Activated T-cell treated with anti-CD3 and anti-CD28 coated beads, Interleukin-2, amount 50 U/mL, for 24 hours (primary cell): ENCODE data around the gene INS.
"Not testable (repeated sequence)": the region's sequence is repeated elsewhere in the genome, so short reads cannot be mapped to it uniquely, and the experiment has no call there.

Experiments
- DNase-seq: peaks from one replicate; pipeline ENCODE4 v3.0.0-alpha.2; 2020
- H3K27ac Mint-ChIP-seq: 2 replicates; pipeline ENCODE4 v1.8.0; 2020; ENCODE audit warnings: mild to moderate bottlenecking, mixed read lengths
- H3K27me3 Mint-ChIP-seq: 2 replicates; pipeline ENCODE4 v1.8.0; 2020; ENCODE audit warnings: mixed read lengths
- H3K36me3 Mint-ChIP-seq: 2 replicates; pipeline ENCODE4 v1.8.0; 2020; ENCODE audit warnings: low read depth, mixed read lengths
- H3K4me1 Mint-ChIP-seq: 2 replicates; pipeline ENCODE4 v1.8.0; 2020; ENCODE audit warnings: low read depth, mixed read lengths
- H3K4me3 Mint-ChIP-seq: 2 replicates; pipeline ENCODE4 v1.8.0; 2020; ENCODE audit warnings: mild to moderate bottlenecking, moderate library complexity, mixed read lengths
- H3K9me3 Mint-ChIP-seq: 2 replicates; pipeline ENCODE4 v1.8.0; 2020; ENCODE audit warnings: mixed read lengths

INS gene

DNA sequence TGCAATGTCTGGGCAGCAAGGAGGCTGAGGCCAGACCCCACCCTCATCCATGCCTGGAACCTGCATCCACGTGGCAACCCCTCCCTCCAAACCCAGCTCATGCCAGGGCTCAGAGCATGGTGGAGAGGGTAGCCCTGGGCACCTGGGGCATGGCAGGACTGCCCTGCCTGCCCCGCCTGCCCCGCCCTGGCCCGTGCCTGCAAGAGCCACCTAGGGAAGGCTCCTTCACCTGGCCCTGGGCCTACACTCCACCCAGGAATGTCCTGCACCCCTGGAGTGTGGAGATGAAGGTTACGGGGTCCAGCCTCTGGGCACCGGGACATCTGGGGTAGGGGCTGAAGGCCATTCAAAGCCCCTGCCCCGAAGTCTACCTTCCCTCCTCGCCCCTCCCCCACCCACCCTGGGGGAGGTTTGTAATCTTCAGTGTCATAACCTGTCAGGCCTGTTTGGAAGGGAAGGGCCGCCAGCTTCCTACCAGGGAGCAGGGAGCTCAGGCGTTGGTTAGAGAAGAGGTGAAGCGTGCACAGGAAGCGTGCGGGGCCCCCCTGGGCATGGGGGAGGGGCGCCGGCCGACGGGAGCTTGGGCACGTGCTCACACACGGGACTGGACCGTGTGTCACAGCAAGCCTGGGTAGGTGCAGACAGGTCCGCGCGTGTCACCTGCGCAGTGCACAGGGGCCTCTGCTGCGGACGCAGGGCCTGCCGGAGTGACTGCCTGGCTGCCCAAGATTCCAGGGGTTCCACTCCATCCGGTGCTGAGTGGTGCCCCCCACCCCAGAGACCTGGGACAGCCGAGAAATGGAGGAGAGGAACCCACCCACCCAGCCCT lies 41.3 kb upstream of the INS start:
- Mint-ChIP-seq H3K36me3 (no peaks in the 10 kb centered on the region), H3K27me3 (no peaks in the 10 kb centered on the region), H3K9me3 (no peaks in the 10 kb centered on the region), H3K4me3 (no peak overlapping the region), H3K27ac (no peak overlapping the region), H3K4me1 (no peaks in the 10 kb centered on the region)
- no peak for DNase-seq

DNA sequence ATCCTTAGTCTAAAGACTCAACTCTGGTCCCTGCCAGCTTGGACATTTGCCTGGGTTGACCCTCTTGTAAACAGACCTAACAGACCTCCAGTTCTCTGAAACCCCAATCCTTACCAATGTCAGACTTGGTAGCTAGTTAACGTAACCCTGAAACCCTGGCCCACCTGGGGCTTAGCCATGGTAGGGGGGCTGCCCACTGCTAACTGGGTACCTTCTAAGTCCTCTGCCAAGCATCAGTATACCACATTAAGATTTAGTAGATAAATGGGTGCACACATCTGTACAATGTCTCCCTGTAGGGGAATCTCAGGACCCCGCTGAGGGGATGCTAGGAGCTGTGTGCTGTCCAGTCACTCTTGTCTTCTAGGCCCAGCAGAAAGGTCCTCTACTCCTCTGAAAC lies 40.5 kb upstream of the INS start:
- H3K27me3 Mint-ChIP-seq, result no peaks in the 10 kb centered on the region
- H3K4me3 Mint-ChIP-seq, result no peak overlapping the region
- H3K27ac Mint-ChIP-seq, result no peak overlapping the region
- H3K9me3 Mint-ChIP-seq, result no peaks in the 10 kb centered on the region
- no peak for DNase-seq
- H3K4me1 Mint-ChIP-seq, result no peaks in the 10 kb centered on the region
- no peaks in the 10 kb centered on the region for H3K36me3 Mint-ChIP-seq

DNA sequence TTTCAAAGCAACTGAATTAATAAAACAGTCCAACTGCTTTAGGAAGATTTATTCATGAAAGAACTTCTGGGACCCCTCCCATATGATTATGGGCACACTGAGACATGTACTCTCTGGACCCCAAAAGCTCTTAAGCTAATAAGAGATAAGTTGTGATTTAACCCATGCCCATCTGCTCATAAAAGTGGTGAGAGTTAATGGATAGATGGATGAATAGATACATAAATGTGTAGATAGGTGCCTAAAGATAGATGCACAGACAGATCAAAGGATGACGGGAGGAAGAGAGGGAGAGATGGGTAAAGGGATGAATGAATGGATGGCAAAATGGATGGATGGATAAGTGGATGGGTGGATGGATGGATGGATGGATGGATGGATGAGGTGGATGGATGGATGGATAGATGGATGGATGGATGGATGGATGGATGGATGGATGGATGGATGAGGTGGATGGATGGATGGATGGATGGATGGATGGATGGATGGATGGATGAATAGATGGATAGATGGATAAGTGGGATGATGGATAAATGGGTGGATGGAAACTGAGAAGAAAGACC lies 40.0 kb upstream of the INS start:
- Mint-ChIP-seq H3K4me3 (no peak overlapping the region), H3K27ac (no peak overlapping the region), H3K36me3 (no peaks in the 10 kb centered on the region), H3K27me3 (peaks cover 4% of the 10 kb centered on the region), H3K4me1 (no peaks in the 10 kb centered on the region), H3K9me3 (no peaks in the 10 kb centered on the region)
- DNase-seq, result no peak

DNA sequence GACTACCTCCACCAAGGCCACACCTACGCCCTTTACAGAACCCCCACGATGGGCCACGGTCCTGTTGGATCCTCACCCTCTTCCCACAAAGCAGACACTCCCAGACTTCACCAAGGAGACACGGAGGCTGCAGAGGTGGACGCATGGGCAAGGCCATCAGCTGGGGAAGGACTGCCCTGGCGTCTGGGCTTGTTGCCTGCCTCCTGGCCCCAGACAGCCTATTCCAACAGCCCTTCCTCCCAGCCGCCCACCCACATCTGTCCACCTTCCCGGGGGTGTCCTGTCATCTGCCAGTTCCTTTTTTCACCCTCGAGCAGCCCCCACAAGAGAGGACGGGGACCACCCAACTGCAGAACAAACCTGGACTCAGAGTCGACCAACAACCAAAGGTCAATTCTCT lies 39.5 kb upstream of the INS start:
- no peaks in the 10 kb centered on the region for H3K36me3 Mint-ChIP-seq
- no peaks in the 10 kb centered on the region for H3K9me3 Mint-ChIP-seq
- H3K4me3 Mint-ChIP-seq, result no peak overlapping the region
- no peak overlapping the region for H3K27ac Mint-ChIP-seq
- H3K27me3 Mint-ChIP-seq, result peaks cover 4% of the 10 kb centered on the region
- H3K4me1 Mint-ChIP-seq, result no peaks in the 10 kb centered on the region
- no peak for DNase-seq

DNA sequence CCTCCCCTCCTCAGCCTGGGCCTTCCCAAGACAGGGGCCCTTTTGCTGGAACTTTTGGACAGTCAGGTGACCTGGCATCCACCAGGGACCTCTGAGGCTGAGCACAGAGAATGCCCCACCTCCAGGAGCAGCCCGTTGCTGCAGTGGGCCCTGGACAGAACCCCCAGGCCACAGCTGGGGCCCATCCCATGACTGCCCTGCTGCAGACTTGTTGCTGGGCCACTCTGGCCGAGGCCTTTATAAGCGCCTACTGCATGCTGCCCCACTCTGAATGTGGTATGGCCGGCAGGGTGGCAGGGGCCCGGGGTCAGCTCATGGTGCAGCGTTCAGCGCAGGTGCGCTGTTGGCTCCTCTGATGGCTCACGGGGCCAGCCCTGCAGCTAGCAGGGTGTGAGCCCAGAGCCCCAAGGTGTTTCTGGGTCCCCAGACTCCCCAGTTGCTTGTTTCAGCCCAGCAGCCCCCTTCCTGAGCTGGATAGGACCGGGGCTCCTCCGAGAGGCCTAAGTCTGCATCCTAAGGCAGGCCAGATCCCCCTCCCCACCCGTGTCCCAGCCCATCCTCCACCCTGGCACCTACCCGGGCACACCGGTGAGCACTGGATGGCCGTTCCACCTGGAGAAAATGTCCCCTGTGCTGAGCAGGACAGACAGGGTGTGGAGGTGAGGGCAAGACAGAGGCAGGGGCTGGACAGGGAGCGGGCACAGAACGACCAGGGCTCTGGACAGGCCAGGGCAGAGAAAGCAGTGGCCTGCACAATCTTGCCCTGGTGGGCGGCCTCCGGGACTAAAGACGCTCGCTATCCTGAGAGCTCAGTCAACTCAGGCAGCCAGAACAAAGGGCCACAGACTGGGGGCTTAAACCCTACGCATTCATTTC lies 38.7 kb upstream of the INS start:
- Mint-ChIP-seq H3K27ac (no peak overlapping the region), H3K9me3 (no peaks in the 10 kb centered on the region), H3K27me3 (peaks cover 4% of the 10 kb centered on the region), H3K4me1 (no peaks in the 10 kb centered on the region), H3K36me3 (no peaks in the 10 kb centered on the region), H3K4me3 (no peak overlapping the region)
- DNase-seq, result no peak

DNA sequence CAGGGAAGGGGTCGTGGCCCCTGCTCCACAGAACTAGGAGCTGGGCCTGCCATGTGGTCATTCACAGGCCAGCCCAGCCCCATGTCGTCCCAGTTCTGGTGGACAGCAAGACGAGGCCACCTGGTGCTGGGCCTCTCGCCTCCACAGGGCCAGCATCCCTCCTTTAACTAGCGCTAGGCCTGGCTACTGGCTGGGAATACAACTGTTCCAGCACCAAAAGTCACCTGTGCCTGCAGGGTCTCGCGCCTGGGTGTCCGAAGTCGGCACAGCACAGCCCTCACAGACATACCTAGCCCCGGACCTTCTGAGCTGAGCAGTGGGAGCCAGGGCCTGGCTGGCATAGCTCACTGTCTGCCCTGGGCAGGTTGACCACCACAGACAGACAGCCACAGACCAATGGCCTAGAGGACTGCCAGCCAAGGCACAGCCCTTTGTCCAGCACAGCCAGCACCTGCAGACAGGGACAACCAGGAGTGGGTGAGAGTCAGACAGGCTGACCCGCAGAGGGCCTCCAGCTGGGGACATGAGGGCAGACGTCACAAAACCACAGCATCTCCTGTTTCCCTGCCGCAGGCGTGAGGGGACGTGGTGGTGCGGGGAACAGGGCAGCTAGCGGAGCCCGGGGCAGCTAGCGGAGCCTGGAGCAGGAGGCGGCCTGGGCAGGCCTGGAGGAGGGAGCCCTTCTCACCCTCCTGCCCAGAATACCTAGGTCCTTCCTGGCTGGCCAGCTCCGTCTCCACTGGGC lies 37.8 kb upstream of the INS start:
- DNase-seq, result no peak
- Mint-ChIP-seq H3K27me3 (peaks cover 4% of the 10 kb centered on the region), H3K4me3 (no peak overlapping the region), H3K9me3 (no peaks in the 10 kb centered on the region), H3K4me1 (no peaks in the 10 kb centered on the region), H3K27ac (no peak overlapping the region), H3K36me3 (no peaks in the 10 kb centered on the region)

DNA sequence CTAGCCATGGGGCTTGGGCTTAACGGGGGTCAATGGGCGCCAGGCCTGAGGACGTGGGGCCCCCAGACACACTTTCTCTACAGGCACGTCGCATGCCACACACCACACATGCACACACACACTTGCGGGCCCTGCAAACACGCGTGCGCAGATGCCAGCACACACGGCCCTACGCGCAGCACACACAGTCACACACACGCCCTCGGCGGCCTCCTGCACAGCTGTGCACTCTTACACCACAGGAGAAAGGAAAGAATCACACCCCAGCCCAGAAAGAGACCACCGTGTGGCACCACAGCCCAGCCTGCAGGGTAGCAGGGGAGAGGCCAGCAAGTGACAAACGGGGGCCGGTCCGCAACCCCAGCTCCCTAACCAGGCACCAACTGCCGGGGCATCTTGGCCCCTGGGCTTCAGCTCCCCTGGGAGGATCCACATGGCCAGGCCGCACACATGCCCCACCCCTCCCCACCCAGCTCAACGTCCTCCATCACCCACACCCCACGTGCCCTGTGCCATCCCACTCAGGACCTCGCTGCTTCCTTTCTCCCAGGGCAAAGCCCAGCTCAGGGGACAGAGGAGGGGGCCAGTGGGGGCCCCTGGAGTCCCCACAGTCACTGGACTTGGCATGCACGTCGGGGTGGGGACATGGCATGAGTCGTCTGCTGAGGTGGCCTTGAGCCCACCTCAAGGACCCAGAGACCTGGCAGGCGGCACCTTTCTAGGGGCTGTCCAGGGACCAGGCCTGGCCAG lies 36.9 kb upstream of the INS start:
- H3K4me3 Mint-ChIP-seq, result no peak overlapping the region
- DNase-seq, result no peak
- H3K27ac Mint-ChIP-seq, result no peak overlapping the region
- no peaks in the 10 kb centered on the region for H3K9me3 Mint-ChIP-seq
- no peaks in the 10 kb centered on the region for H3K36me3 Mint-ChIP-seq
- peaks cover 4% of the 10 kb centered on the region for H3K27me3 Mint-ChIP-seq
- H3K4me1 Mint-ChIP-seq, result no peaks in the 10 kb centered on the region

DNA sequence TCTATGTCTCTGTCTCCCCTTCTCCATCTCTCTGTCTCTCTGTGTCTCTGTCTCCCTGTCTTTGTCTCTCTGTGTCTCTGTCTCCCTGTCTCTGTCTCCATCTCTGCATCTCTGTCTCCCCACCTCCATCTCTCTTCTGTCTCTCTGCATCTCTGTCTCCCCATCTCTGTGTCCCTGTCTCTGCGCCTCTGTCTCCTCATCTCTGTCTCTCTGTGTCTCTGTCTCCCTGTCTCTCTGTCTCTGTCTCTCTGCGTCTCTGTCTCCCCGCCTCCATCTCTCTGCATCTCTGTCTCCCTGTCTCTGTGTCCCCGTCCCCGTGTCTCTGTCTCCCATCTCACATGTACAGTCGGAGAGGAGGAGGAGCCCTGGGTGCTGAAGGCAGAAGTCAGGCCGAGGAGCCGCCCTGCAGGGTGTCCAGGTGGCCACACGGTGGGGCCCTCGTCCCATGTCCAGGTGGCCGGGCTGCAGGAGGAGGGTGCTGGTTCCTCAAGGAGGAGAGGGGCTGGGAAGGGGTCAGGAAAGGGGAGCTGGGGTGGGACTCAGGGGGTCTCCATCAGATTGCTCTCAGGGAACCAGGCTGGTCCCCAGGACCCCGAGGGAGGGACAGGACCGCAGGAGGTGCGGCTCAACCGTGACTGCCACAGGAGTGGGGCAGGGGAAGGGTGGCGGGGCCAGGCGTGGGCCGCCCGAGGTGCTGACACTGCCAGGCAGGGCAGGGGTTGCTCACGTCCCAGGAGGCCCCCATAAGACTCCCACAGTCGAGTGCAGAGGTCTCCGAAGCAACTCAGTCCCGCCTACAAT lies 36.2 kb upstream of the INS start:
- peak; percentile 83 for DNase-seq
- no peaks in the 10 kb centered on the region for H3K4me1 Mint-ChIP-seq
- no peaks in the 10 kb centered on the region for H3K9me3 Mint-ChIP-seq
- no peaks in the 10 kb centered on the region for H3K36me3 Mint-ChIP-seq
- H3K27ac Mint-ChIP-seq, result no peak overlapping the region
- H3K4me3 Mint-ChIP-seq, result no peak overlapping the region
- H3K27me3 Mint-ChIP-seq, result peaks cover 4% of the 10 kb centered on the region

DNA sequence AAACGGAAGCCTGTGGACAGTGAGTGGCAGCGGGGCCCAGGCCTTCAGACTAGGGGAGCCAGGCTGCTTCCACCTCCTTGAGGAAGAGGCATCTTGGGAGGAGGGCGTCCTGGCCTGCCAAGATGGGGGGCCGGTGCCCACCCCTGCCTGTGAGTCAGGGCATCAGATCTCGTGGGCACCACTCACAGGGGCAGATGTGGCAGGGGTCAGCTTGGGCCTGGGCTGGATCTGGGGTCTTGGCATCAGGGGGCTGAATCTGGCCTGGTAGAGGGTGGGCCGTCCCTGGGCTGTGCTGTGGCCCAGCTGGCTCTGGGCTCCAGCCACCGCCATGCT lies 34.7 kb upstream of the INS start:
- Mint-ChIP-seq H3K9me3 (no peaks in the 10 kb centered on the region), H3K27ac (no peak overlapping the region), H3K36me3 (no peaks in the 10 kb centered on the region), H3K4me3 (no peak overlapping the region), H3K4me1 (peaks cover 3% of the 10 kb centered on the region), H3K27me3 (peaks cover 7% of the 10 kb centered on the region)
- DNase-seq, result no peak

DNA sequence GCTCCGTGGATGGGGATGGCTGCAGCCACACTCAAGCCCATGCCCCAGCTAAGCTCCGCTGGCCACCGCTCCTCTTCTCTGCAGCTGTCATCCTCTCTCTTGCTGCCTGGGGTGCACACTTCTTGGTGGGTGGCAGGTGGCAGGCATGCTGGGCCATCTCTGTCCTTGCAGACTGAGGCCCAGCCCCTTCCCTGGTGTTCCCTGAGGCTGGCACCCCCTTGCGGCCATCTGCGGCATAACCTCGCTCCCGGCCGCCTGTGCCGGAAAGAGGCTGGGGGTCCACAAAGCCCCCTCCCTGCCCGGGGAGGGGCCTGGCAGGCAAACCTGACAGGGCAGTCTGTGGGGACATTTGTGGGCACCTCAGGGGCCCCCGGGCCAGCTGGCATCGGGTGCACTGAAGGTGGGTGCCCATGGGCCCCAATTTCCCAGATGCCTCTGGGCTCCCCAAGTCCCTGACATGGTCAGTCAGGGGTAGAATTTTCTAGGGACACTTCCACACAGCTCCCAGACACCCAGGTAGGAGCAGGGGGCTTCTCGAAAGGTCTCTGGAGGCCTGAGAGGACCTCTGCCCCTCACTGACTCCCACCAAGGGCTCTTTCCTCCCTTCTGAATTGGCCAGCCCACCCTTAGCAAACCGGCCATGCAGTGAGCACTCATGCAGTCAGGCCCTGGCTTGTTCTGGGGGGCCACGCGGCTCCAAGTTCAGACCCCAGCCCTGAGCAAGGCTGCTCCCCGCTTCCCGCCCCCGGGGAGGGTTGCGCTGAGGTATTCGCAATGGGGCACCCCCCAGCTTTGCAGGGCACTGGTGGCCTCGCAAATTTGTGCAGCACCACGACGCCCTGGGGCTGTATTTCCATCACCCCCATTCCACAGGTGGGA lies 34.1 kb upstream of the INS start:
- no peaks in the 10 kb centered on the region for H3K36me3 Mint-ChIP-seq
- peak; percentile 76 for DNase-seq
- peaks cover 10% of the 10 kb centered on the region for H3K27me3 Mint-ChIP-seq
- peaks cover 3% of the 10 kb centered on the region for H3K4me1 Mint-ChIP-seq
- H3K27ac Mint-ChIP-seq, result no peak overlapping the region
- H3K4me3 Mint-ChIP-seq, result no peak overlapping the region
- no peaks in the 10 kb centered on the region for H3K9me3 Mint-ChIP-seq

DNA sequence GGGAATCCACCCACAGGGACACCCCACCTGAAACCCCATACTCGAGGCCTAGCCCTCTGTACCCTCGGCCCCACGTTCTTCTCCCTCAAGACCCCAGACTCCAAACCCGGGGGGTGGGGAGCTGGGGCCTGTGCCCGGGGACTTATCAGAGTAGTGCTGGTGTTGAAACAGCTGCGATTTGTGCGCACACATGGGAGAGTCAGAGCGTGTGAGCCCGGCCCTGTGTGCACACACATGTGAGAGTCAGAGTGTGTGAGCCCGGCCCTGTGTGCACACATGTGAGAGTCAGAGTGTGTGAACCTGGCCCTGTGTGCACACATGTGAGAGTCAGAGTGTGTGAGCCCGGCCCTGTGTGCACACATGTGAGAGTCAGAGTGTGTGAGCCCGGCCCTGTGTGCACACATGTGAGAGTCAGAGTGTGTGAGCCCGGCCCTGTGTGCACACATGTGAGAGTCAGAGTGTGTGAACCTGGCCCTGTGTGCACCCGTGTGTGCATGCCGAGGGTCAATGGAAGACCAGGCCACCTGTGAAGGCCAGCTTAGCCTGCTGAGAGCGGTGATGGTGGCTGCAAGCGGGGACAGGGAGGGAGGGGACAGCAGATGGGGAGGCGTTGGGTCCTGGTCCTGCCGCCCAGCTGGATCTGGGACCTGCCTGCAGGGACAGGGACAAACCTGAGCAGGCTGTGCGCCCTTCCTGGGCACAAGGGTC lies 33.0 kb upstream of the INS start:
- peaks cover 10% of the 10 kb centered on the region for H3K27me3 Mint-ChIP-seq
- not testable (repeated sequence) for H3K36me3 Mint-ChIP-seq, H3K9me3 Mint-ChIP-seq, H3K4me3 Mint-ChIP-seq, DNase-seq, H3K4me1 Mint-ChIP-seq, H3K27ac Mint-ChIP-seq

DNA sequence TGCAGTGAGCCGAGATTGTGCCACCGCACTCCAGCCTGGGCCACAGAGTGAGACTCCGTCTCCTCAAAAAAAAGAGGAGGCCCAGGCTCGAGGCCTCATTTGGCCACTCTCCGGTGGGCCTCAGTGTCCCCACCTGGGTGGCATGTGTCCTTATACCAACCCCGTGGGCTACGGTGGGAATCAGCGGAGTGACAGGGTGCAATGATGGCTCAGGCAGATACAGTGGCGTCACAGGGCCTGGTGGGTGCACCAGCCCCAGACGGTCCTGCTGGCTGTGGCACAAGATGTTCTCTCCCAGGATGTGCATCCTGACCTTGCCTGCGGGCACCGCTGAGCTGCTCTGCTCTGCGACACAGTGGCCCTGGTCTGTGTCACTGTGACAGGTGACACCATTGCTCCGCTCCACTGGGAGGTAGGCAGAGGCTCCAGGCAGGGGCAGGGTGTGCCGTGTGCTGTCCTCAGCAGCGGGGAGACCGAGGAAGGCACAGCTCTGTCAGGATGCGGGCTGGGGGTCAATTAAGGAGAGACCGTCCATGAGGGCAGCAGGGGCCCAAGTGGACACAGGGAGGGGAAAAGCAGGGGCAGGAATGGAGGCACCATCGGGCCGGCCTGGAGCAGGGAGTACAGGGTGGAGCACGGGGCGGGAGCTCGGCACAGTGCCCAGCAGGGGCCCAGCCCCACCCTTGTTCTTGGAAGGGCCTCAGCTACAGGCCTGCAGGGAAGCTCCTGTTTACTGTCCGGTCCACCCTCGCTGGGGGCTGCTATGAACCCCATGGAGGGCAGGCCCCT lies 32.3 kb upstream of the INS start:
- peaks cover 3% of the 10 kb centered on the region for H3K4me1 Mint-ChIP-seq
- peaks cover 10% of the 10 kb centered on the region for H3K27me3 Mint-ChIP-seq
- H3K27ac Mint-ChIP-seq, result no peak overlapping the region
- no peaks in the 10 kb centered on the region for H3K9me3 Mint-ChIP-seq
- H3K4me3 Mint-ChIP-seq, result no peak overlapping the region
- no peaks in the 10 kb centered on the region for H3K36me3 Mint-ChIP-seq
- DNase-seq, result no peak
